Gastroesophageal sphincter (tissue), 4 donors: ENCODE results near the gene SNAPC1. TPM values are rescaled to one million over a fixed set of nuclear protein-coding genes. Genes with fewer than 3 reads are reported as not detected.

Experiments used
- ATAC-seq: fragments of 150-250 bp; one replicate; pipeline ENCODE4 v1.9.1; 2016; ENCODE audit warnings: mild to moderate bottlenecking, moderate library complexity
- H3K27ac ChIP-seq, 4 donors: fragments of 200-600 bp; sonication (generic) in 3 of 4; 1 replicate in 3 of 4; 2 replicates in 1 of 4; pipeline ENCODE4 v1.5.1; 2016 to 2019
- H3K27me3 ChIP-seq: fragments of 200-600 bp; sonication (generic); one replicate; pipeline ENCODE4 v1.5.1; 2019
- H3K36me3 ChIP-seq, 2 donors: fragments of 200-600 bp; sonication (generic); one replicate each; pipeline ENCODE4 v1.5.1; 2019; ENCODE audit warnings: control low read depth in 1 of 2
- H3K4me1 ChIP-seq, 3 donors: fragments of 200-600 bp; sonication (generic); 1 replicate in 2 of 3; 2 replicates in 1 of 3; pipeline ENCODE4 v1.5.1; 2016 to 2019; ENCODE audit warnings: control low read depth in 2 of 3
- H3K4me3 ChIP-seq, 2 donors: fragments of 200-600 bp; sonication (generic); one replicate each; pipeline ENCODE4 v1.5.1; 2019; ENCODE audit warnings: mild to moderate bottlenecking in 1 of 2, moderate library complexity in 1 of 2
- H3K9me3 ChIP-seq, 3 donors: fragments of 200-600 bp; sonication (generic); one replicate each; pipeline ENCODE4 v1.5.1; 2017 to 2019; ENCODE audit warnings: control low read depth in 2 of 3
- CTCF ChIP-seq, 4 experiments: fragments of 200-600 bp in 2 of 4; fragments of 450-650 bp in 2 of 4; sonication (generic) in 1 of 4; IDR thresholded peaks; one replicate each; pipeline ENCODE4 v1.5.1; 2017 to 2019; ENCODE audit warnings: antibody characterized with exemption in 4 of 4, mild to moderate bottlenecking in 2 of 4, moderate library complexity in 2 of 4
- EP300 ChIP-seq: sonication (generic); formaldehyde crosslinking; IDR thresholded peaks from one replicate; pipeline ENCODE4 v1.6.1; 2017; ENCODE audit warnings: antibody characterized with exemption, mild to moderate bottlenecking
- POLR2A ChIP-seq, 2 donors: fragments of 450-650 bp; IDR thresholded peaks; one replicate each; pipeline ENCODE4 v1.6.1; 2017; ENCODE audit warnings: antibody characterized with exemption in 2 of 2, mild to moderate bottlenecking in 2 of 2, moderate library complexity in 1 of 2
- POLR2AphosphoS5 ChIP-seq: sonication (generic); formaldehyde crosslinking; IDR thresholded peaks from one replicate; pipeline ENCODE4 v1.6.1; 2017; ENCODE audit warnings: antibody characterized with exemption
- WGBS, 2 donors: methylation state at CpG; one replicate each; pipeline ENCODE4 v1.1.5; 2018; ENCODE audit warnings: low coverage in 1 of 2; 5-methylcytosine and 5-hydroxymethylcytosine counted together
- total RNA-seq, 4 donors: library from RNA; depleted of rRNA; stranded (reverse); fragments of >200 nt; gene quantifications; one replicate each; pipeline ENCODE4 v1.1.0, GENCODE V29; 2016

Gene SNAPC1
- total RNA-seq, 4 donors from 2014 or later, result 5.4 to 8.7 (median 6.7) TPM

GRCh38 chr14:61719344-61720293 is 42.6 kb upstream of the SNAPC1 start:
- Histone ChIP-seq H3K4me1 (peaks cover 0 to 86% (median 5%) of the 10 kb centered on the region in 3 donors), H3K27me3 (no peaks in the 10 kb centered on the region), H3K36me3 (peaks cover 0 to 13% of the 10 kb centered on the region in 2 donors), H3K27ac (peak overlapping the region in 2 of 4 donors; percentile 19 to 59), H3K9me3 (no peaks in the 10 kb centered on the region), H3K4me3 (no peak overlapping the region)
- no peak for ATAC-seq
- TF ChIP-seq EP300 (no peak), CTCF (IDR thresholded peaks at IDR 0.05) (no peak), POLR2A (IDR thresholded peaks at IDR 0.05) (no peak), POLR2AphosphoS5 (no peak)
- 73 to 77% methylated on average over 5 of the region's 5 CpGs for WGBS, 2 donors

- peaks cover 0 to 17% of the 10 kb centered on the region in 2 donors for H3K36me3 ChIP-seq
- 51 to 70% methylated on average over 3 to 9 of the region's 9 CpGs for WGBS, 2 donors
- H3K4me1 ChIP-seq, result peaks cover 0 to 81% (median 5%) of the 10 kb centered on the region in 3 donors
- H3K4me3 ChIP-seq, result no peak overlapping the region
- no peak for ATAC-seq
- peak overlapping the region in 2 of 4 donors; percentile 19 to 59 for H3K27ac ChIP-seq
- H3K27me3 ChIP-seq, result no peaks in the 10 kb centered on the region
- TF ChIP-seq POLR2AphosphoS5 (no peak), EP300 (no peak), CTCF (IDR thresholded peaks at IDR 0.05) (no peak), POLR2A (IDR thresholded peaks at IDR 0.05) (no peak)
- no peaks in the 10 kb centered on the region for H3K9me3 ChIP-seq
These were observed 41.9 kb upstream of the SNAPC1 start for GRCh38 chr14:61720294-61720661.

GRCh38 chr14:61720741-61721140 is 41.5 kb upstream of the SNAPC1 start:
- H3K9me3 ChIP-seq, result no peaks in the 10 kb centered on the region
- peaks cover 0 to 17% of the 10 kb centered on the region in 2 donors for H3K36me3 ChIP-seq
- ATAC-seq, result no peak
- H3K4me3 ChIP-seq, result no peak overlapping the region
- H3K27ac ChIP-seq, result peak overlapping the region in 2 of 4 donors; percentile 19 to 59
- 0 to 83% methylated on average over 1 to 3 of the region's 6 CpGs for WGBS, 2 donors
- TF ChIP-seq POLR2A (IDR thresholded peaks at IDR 0.05), result no peak
- TF ChIP-seq EP300, result no peak
- TF ChIP-seq CTCF (IDR thresholded peaks at IDR 0.05), result no peak
- TF ChIP-seq POLR2AphosphoS5, result no peak
- H3K27me3 ChIP-seq, result no peaks in the 10 kb centered on the region
- H3K4me1 ChIP-seq, result peaks cover 0 to 77% (median 5%) of the 10 kb centered on the region in 3 donors

- H3K4me3 ChIP-seq, result no peak overlapping the region
- no peaks in the 10 kb centered on the region for H3K9me3 ChIP-seq
- H3K4me1 ChIP-seq, result peaks cover 0 to 56% (median 3%) of the 10 kb centered on the region in 3 donors
- TF ChIP-seq CTCF (IDR thresholded peaks at IDR 0.05) (no peak), POLR2A (IDR thresholded peaks at IDR 0.05) (no peak), POLR2AphosphoS5 (no peak), EP300 (no peak)
- H3K36me3 ChIP-seq, result peaks cover 3 to 45% of the 10 kb centered on the region in 2 donors
- H3K27me3 ChIP-seq, result no peaks in the 10 kb centered on the region
- no peak for ATAC-seq
- 77 to 88% methylated on average over 2 of the region's 2 CpGs for WGBS, 2 donors
- H3K27ac ChIP-seq, result peak overlapping the region in 1 of 4 donors; percentile 20
These were observed 38.1 kb upstream of the SNAPC1 start for GRCh38 chr14:61724133-61724532.
